LoVo (cell line): ENCODE results near the gene GRID2.

Source experiments
- DNase-seq: peaks from one replicate; pipeline ENCODE4 v3.0.0-alpha.2; 2016; ENCODE audit warnings: low spot score

Gene GRID2

GRCh38 chr4:93414041-93414550 is 1110.3 kb downstream of the GRID2 start:
- no peak for DNase-seq

- DNase-seq, result no peak
Measured at GRCh38 chr4:93416344-93417128, 1112.8 kb downstream of the GRID2 start.

DNA sequence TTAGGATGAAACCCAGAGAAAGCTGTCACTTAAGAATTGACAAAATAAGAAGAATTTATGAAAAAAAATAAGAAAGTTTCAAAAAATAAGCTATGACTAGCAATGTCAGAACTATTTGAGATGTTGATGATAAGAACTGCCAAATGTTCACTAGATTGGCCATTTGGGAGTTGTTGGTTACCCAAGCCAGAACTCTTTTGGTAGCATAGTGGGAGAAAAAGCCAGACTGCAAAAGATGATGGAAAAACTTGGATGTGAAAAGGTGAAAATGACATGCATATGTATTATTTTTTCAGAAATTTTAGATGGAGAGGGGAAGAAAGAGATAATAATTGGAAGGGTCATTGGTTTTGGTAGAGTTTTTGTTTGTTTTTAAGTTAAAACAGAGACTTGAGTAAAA is 1127.6 kb downstream of the GRID2 start:
- no peak for DNase-seq

DNA sequence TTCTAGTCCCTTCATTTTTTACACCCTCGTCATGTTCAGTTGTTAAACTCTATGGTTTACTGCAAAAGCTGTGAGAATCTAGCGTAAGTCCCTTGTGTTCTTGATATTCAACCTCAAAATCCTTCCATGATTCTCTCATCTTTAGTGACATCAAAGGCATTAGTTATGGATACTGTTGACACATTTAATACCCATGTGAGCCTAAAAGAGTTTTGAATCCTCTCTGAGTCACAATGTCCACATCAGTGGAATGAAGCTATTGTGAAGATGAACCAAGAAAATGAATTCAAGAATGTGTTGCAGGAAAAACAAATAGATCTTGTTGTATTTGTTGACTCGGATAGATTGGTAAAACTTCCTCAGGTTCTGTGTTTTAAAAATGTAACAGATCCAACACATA is 1130.1 kb downstream of the GRID2 start:
- DNase-seq, result no peak

DNA sequence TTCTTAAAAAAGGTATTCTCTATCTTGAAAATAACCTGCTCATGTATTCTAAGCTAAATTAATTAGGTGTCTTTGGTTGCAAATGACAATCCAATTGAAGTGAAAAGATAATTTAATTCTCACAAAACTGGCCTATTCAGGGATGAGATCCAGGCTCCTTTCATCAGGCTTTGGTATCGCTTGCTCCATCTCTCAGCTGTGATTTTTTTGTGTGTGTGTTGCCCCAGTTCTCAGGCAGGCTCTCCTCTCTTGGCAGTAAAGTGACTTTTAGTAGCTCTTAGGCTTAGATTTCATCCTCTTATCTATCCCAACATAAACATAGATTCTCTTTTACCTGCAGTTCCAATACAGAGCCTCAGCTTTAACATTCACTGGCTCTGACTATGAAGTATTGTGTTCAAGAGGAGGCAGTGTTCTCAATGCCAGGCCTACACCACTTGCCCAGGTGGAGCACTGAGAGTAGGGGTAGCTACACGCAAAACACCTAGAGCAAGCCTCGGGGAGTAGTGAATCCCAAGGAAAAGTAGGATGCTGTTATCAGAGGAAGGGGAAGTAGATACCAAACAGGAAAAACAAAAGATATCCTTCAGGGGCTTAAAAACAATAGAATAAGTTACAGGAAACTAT is 1132.3 kb downstream of the GRID2 start:
- no peak for DNase-seq

DNA sequence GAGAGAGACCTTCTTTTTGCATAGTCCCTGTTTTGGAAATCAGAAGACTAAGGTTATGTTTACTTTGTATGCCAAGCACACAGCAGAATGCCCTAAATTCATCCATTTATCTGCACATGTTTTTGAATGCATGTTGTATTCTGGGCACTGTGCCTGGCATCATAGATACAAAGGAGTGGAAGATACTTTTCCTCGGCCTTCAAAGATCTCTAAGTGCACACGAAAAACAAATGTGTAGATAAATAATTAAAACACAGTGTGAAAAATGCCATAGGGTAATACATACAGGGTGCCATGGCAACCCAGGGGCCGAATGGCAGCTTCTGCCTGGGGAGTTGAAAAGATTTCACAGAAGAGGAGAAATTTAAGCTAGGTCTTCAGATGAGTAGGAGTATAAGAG is 1134.2 kb downstream of the GRID2 start:
- no peak for DNase-seq

DNA sequence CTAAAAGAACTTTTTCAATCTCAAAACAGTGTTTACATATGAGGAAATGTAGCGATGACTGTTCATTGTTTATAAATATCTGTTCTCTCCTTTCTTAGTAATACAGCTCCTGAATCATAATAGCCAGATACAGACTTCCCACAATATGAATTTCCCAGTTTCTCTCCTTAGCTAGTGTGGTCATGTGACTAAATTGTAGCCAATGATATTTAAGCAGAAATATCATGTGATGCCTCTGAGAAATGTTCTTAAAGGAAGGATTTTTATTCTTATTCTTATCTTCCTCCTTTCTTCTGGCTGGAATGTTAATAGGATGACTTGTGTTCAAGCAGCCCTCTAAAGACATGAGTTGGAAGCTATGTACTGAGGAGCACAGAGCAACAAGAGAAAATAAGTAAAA is 1141.1 kb downstream of the GRID2 start:
- no peak for DNase-seq

GRCh38 chr4:93446038-93446437 is 1142.3 kb downstream of the GRID2 start:
- no peak for DNase-seq

DNA sequence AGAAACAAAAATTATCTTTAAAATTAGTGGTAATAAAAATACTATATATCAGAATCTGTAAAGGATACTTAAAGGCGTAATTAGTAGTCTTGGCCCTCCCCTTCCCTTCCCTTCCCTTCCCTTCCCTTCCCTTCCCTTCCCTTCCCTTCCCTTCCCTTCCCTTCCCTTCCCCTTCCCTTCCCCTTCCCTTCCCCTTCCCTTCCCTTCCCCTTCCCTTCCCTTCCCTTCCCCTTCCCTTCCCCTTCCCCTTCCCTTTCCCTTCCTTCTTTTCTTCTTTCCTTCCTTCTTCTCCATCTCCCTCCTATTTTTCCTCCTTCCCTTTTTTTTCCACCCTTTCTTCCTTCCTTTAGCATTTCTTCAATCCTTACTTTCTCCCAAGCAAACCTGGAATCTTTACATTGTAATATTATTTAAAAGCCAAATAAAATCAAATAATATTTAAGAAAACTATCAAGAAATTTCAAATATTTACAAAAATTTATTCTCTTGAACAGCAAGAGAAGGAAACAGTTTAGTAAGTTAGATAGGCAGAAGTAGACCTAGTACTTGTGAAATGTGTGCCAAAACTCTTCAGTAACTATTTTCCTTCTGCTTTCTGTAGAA is 1145.0 kb downstream of the GRID2 start:
- DNase-seq, result no peak

DNA sequence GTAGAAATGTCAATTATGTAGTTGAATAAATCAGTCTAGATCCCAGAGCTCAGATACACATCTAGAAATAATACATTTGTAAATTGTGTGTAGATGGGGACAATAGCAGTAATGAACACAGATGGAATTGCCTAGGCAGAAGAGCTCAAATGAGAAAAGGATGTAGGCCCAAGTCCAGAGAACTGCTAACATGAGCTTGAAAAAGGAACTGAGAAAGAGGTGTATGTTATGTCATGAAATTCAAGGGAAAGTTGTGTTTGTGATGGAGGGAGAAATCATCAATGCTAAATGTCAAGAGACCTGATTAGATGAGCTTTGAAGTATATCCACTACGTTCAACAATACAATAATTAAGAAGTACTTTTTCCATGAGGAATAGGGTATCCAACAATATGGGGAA is 1148.2 kb downstream of the GRID2 start:
- no peak for DNase-seq

DNA sequence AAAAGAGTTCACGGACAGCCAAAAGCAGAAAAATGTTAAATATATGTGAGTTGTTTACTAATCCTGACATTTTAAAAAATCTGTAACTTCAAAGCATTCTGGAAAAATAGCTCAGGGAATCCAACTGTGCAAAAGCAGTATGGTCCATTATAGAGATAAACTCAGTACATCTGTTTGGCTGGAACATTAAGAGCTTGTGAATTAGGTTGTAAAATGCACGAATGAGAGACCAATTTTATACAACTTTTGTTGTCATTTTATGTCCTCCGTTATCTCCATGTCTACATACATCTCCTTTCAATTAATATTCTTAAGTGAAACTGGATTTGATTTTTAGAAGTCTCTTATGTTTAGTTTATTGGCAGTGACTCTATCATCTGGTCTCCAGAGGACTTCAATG is 1157.8 kb downstream of the GRID2 start:
- DNase-seq, result no peak

DNA sequence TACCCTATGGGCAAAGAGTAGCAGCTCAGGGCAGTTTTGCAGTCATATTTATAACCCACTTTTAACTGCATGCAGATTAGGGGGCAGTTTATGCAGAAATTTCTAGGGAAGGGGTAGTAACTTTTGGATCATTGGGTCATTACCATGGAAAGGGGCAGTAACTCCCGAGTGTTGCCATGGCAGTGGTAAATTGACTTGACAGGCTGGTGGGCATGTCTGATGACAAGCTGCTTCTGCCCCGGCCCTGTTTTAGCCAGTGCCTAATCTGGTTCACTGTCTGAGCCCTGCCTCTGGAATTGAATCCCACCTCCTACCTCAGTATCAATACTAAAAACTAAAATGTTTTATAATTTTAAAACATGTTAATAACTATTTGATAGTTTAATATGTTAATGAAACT is 1162.7 kb downstream of the GRID2 start:
- DNase-seq, result no peak

DNA sequence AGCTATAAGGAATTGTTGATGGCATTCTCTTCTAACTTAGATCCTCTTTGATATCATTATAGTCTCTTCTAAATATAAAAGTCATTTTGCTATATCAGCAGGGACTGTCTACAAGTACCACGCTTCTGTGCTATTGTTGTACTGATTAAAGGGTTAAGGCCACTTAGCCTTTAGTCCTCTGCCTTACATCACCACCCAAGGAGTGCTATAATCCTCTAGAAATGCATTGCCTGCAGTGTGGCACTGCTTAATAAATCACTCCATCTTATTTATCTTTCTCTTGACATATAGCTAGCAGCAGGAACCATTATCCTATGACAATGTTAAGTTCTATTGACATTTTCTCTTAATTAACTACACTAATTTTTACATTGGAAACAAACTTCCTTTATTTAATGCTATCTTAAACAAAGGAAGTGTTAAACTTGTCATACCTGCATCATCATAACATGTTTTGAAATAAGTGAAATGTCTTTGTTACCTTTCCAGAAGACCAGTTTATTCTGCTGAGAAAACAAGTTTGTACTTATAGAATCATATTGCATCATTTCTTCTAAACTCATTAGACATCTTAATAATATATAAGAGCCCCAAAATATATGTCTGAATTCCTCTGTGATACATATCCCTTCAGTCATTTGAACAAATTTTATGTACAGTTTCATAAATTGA is 1163.9 kb downstream of the GRID2 start:
- DNase-seq, result no peak

DNA sequence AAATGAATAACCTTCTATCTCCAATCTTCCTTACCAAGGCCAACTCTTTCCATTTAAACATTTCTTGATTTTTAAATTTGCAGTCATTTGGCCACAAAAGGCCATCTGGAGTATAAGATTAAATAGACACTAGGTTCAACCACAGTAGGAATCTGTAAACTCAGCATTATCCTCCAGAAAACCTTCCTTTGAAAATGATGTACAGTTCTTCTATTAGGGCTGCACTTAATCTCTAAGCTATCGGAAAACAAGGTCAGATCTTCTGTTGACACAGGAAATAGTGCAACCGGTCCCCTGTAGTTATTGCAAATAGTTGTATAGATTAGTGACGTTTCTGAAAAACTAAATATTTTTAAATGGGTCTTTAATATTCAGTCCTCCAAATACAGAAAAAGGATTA is 1165.8 kb downstream of the GRID2 start:
- DNase-seq, result no peak

- DNase-seq, result no peak
Measured at GRCh38 chr4:93475730-93476129, 1172.0 kb downstream of the GRID2 start.

- DNase-seq, result no peak
Measured at GRCh38 chr4:93478805-93479204, 1175.0 kb downstream of the GRID2 start.

DNA sequence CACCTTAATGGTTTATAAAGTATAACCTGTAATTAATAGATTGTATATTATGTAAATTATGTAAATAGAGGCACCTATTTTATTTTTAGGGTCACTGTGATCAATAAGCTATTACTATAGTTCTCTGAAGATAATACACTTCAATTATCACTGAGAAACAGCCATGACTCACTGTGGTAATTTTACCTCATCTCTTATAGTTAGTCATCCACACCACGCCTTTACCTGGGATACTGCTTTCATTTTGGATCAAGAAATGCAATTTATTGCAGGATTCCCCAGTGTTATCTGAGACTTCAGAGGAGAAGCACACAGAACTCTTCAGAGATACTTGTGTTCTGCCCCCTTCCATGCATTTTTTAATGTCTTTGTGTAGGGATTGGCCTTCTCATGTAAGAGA is 1176.7 kb downstream of the GRID2 start:
- no peak for DNase-seq

GRCh38 chr4:93495346-93495745 is 1191.6 kb downstream of the GRID2 start:
- DNase-seq, result no peak

GRCh38 chr4:93501244-93501643 is 1197.5 kb downstream of the GRID2 start:
- no peak for DNase-seq

- DNase-seq, result no peak
Measured at GRCh38 chr4:93501946-93502345, 1198.2 kb downstream of the GRID2 start.

DNA sequence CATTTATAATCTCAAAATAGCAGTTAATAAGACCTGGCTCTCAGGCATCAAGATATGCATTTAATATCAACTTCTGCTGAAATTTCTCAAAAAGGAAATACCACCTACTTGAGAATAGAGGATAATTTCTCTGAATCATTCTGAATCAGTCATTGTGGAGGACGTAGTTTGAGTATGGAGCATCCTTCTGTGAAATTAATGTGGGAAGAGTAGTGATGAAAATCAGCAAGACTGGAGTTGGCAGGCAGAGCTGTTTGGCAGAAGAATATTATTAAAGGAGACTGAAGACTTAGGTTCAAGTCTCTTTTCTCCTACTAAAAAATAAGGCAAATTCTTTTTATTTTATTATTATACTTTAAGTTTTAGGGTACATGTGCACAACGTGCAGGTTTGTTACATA is 1199.2 kb downstream of the GRID2 start:
- no peak for DNase-seq

DNA sequence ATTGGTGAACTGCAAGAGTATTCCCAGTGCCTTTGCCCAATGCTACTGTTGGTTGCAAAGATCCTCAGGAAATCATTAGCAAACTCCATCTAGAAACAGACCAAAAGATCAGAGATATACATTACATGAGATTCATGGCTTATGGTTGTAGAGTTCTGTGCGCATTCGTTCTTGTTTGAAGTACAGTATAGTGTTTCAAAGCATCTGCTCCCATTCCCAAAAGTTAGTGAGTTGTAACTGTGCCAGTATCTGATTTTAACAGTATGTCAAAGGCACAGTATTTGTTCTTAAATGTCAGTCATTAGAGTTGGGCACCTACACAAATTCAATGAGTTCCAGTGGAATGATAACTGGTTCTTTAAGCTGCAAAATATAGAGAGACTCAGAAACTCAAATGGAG is 1210.1 kb downstream of the GRID2 start:
- DNase-seq, result no peak

DNA sequence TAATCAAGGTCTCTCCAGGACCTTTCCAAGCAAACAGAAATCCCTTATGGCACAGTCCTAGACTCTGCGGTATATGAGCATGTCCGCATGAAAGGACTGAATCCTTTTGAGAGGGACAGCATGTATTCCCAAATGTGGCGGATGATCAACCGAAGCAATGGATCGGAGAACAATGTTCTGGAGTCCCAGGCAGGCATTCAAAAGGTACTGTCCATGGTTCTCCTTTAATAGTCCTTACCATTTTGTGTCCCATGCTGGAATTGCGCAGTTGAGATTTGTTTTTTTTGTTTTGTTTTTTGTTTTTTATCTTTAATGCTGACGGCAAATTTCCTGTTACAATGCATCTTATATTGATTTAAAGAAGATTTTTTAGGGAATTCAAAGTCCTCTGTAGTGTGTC is 1211.4 kb downstream of the GRID2 start:
- no peak for DNase-seq
